ENCODE results near the gene GARIN5B. TPM values are rescaled to one million over a fixed set of nuclear protein-coding genes. Genes with fewer than 3 reads are reported as not detected.

GARIN5B gene
- total and polyA plus RNA-seq, 2 of the 4 experiments (the other 2 are of a cell fraction): not detected

GRCh38 chr19:55382013-55382412 is 19.0 kb upstream of the GARIN5B start (continued):
- TF ChIP-seq USF2 (IDR thresholded peaks at IDR 0.05; ENCODE audit: low read depth, low read length) (no peak), POLR2A (IDR thresholded peaks at IDR 0.05; ENCODE audit: low read depth, low read length) (no peak), MAFK (IDR thresholded peaks at IDR 0.05; ENCODE audit: low read depth, low read length) (no peak), CHD1 (IDR thresholded peaks at IDR 0.05; ENCODE audit: low read depth, low read length) (no peak), SMC3 (IDR thresholded peaks at IDR 0.05; ENCODE audit: low read depth, low read length) (no peak), BHLHE40 (IDR thresholded peaks at IDR 0.05; ENCODE audit: low read depth, low read length) (no peak)

GRCh38 chr19:55379174-55379573 is 16.1 kb upstream of the GARIN5B start:
- BruUV-seq (replicated peaks): no TSS peak
- TF ChIP-seq MAZ (IDR thresholded peaks at IDR 0.05; ENCODE audit: borderline replicate concordance, low read depth, low read length) (no peak), CHD1 (IDR thresholded peaks at IDR 0.05; ENCODE audit: low read depth, low read length) (no peak), ELK1 (IDR thresholded peaks at IDR 0.05; ENCODE audit: borderline replicate concordance, low read depth, low read length) (no peak), USF2 (IDR thresholded peaks at IDR 0.05; ENCODE audit: low read depth, low read length) (no peak), RCOR1 (IDR thresholded peaks at IDR 0.05; ENCODE audit: insufficient replicate concordance, low read length) (no peak), MAFK (IDR thresholded peaks at IDR 0.05; ENCODE audit: low read depth, low read length) (no peak), SMC3 (IDR thresholded peaks at IDR 0.05; ENCODE audit: low read depth, low read length) (no peak), BHLHE40 (IDR thresholded peaks at IDR 0.05; ENCODE audit: low read depth, low read length) (no peak), MXI1 (IDR thresholded peaks at IDR 0.05; ENCODE audit: borderline replicate concordance, low read depth, low read length) (no peak), CTCF (conservative IDR thresholded peaks at IDR 0.05; ENCODE audit: low read depth, low read length) (no peak), POLR2A (IDR thresholded peaks at IDR 0.05; ENCODE audit: low read depth, low read length) (no peak)

More at GRCh38 chr19:55379174-55379573, 16.1 kb upstream of the GARIN5B start:
- Histone ChIP-seq H2AFZ (replicated peaks; ENCODE audit: low read length, poor library complexity) (no peak overlapping the region), H3K4me3 (ENCODE audit: insufficient read depth, low read depth, low read length) (no peak overlapping the region), H3K23ac (ENCODE audit: low read depth, low read length) (no peak overlapping the region), H2BK120ac (ENCODE audit: low read depth, low read length) (peak overlapping the region; percentile 23; the same call in 1 of the 2 replicates), H4K20me1 (ENCODE audit: insufficient read depth, low read length) (no peaks in the 10 kb centered on the region), H3K4me2 (ENCODE audit: low read depth, low read length) (no peak overlapping the region), H2AK5ac (ENCODE audit: low read depth, low read length) (peak overlapping the region; percentile 51), H3K79me1 (ENCODE audit: low read depth in 1 of 2, low read length in 2 of 2) (peaks cover 5 to 9% of the 10 kb centered on the region in 2 experiments; a peak in 3 of 4 replicates), H3K4ac (ENCODE audit: low read depth, low read length) (0 out of 2 replicates have a peak overlapping the region, but pooled peaks have one; percentile 35), H3K9ac (ENCODE audit: low read depth, low read length) (no peak overlapping the region), H3K27me3 (ENCODE audit: control insufficient read depth, insufficient read depth, low read length) (no peaks in the 10 kb centered on the region), H3K4me1 (ENCODE audit: control insufficient read depth, insufficient read depth, low read length) (peaks cover 11% of the 10 kb centered on the region), H3K18ac (ENCODE audit: low read depth, low read length) (no peak overlapping the region), H4K5ac (ENCODE audit: low read depth, low read length) (no peak overlapping the region), H2AK9ac (replicated peaks; ENCODE audit: low read depth, low read length, poor library complexity) (peak overlapping the region; percentile 33), H2BK5ac (ENCODE audit: low read depth, low read length, poor library complexity, severe bottlenecking) (no peak overlapping the region), H3K56ac (ENCODE audit: extremely low read depth, insufficient read depth, low read length) (no peak overlapping the region), H3K9me1 (ENCODE audit: insufficient read depth, low read length) (peaks cover 7% of the 10 kb centered on the region; the same call in 1 of the 2 replicates), H3K14ac (replicated peaks; ENCODE audit: low read depth, low read length) (no peak overlapping the region), H2BK20ac (ENCODE audit: low read depth, low read length) (no peak overlapping the region), H3K27ac (ENCODE audit: insufficient read depth, low read length) (no peak overlapping the region), H4K8ac (ENCODE audit: low read depth in 2 of 2, low read length in 2 of 2) (no peak overlapping the region), H3K36me3 (ENCODE audit: control insufficient read depth, insufficient read depth, low read length) (no peaks in the 10 kb centered on the region), H4K91ac (ENCODE audit: insufficient read depth, low read depth, low read length) (peak overlapping the region; percentile 4; the same call in 1 of the 2 replicates), H2BK15ac (ENCODE audit: low read depth, low read length) (no peak overlapping the region), H3K9me3 (ENCODE audit: control insufficient read depth, insufficient read depth, low read length) (no peaks in the 10 kb centered on the region)
- dilution Hi-C loops (cut with HindIII; ENCODE audit: low sequenced_read_pairs, unreplicated experiment) (no loop called here), in situ Hi-C loops (cut with MboI; ENCODE audit: low sequenced_read_pairs) (no loop called here), intact Hi-C loops (cut with micrococcal nuclease) (no loop called here)
- ATAC-seq (ENCODE audit: low read depth) (no peak), DNase-seq (no peak)
- 80% methylated on average over 3 of the region's 11 CpGs; no CpG with 5 or more reads in 1 of the 2 experiments for WGBS, 2 experiments (ENCODE audit: extremely low coverage in 2 of 2, insufficient read length in 1 of 2)
- CTCF ChIA-PET: no interaction called here
- POLR2A ChIA-PET (ENCODE audit: unreplicated experiment): no interaction called here
